ENCODE results near the gene FAM174B.

The FAM174B gene

DNA sequence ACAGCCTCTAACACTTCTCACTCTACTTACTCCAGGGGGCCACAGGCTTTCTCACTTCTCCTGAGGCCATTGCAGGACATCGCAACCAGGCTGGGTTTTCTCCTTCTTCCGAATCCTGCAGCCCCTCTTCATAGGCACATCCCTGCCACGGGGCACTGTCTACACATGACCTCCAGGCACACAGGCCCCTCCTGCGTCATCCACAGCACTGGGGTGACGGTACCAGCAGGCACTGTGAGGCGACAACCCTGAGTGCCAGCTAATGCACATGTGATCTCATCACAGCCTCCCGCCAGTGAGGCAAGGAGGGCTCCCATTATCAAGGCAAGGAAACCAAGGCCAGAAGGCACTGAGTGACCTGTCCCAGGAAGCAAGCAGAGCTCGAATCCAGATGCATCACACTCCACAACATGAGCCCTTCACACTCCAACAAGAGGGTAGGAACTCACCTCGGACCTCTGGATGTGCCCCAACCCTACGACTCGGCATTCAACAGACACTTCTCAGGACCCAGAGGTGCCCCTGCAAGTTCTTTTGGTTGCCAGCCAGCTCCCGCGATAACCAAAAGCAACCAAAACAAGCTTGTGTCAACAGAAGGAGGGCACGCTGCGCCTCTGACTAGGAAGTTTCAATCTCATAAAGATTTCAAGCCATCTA lies 16.7 kb downstream of the FAM174B start:
- DNase-seq = no peak

DNA sequence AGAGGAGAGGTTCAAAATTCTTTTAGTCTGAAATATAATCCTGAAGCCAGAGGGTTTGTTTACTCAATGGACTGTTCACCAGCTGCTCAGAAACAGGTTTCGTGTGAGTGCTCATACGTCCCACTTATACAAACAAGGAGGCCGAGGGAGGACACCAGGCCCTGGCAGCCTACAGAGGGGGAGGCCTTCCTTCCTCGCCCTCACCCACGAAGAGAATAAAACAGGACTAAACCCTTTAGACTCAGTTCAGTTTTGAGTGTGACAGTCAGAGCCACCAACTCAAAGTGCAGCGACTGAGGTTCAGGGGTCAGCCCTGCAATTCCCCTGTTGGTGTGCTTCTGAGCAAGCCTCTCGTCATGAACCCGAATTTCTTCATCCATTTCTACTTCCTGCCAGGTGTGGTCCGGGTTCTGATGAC lies 17.3 kb downstream of the FAM174B start:
- DNase-seq = peak; percentile 80 to 89

GRCh38 chr15:92637626-92638025 lies 17.9 kb downstream of the FAM174B start:
- no peak for DNase-seq

DNA sequence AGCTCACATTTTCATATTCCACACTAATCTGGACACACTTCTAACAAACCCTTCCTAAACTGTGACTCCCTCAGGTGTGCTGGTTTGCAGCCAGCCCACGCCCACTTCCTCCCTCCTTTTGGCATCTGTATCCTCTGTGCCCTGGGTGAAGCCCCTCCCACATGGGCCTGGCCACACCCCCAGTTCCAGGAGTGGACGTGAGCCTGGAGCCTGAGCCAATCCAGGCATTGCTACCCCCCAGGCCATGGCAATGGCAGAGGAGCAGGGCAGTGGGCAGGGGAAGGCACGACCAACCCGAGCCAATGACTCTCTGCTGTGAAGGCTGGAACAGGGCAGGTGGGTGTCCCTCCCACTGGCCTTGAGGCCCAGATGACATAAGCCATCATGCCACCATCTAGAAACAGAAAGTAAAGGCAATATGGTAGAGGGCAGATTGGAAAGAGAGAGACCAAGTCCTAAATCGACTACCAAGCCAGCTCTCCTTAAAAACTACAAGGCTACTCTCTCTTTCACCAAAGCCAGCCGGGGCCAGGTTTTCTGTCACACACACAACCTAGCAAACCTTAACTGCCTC lies 18.6 kb downstream of the FAM174B start:
- peak; percentile 80 to 86 for DNase-seq

GRCh38 chr15:92636401-92636907 lies 19.1 kb downstream of the FAM174B start:
- DNase-seq = no peak

DNA sequence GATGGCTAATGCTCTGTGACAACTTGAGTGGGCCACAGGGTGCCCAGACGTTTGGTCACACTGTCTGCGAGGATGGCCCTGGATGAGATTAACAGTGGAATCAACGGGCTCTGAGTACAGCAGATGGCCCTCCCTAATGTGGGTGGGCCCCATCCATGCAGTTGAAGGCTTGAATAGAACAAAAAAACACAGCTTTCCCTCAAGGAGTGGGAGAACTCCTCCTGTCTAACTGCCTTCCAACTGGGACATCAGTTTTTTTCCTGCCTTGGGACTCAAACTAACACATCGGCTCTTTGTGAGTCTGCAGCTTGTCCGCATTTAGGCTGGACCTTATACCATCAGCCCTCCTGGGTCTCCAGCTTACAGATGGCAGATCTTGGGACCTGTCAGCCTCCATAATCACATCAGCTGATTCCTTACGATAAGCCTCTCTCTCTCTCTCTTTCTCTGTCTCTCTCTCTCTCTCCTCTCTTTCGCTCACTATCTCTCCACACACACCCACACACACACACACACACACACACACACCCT lies 20.8 kb downstream of the FAM174B start:
- peak; percentile 23 to 54 for DNase-seq

DNA sequence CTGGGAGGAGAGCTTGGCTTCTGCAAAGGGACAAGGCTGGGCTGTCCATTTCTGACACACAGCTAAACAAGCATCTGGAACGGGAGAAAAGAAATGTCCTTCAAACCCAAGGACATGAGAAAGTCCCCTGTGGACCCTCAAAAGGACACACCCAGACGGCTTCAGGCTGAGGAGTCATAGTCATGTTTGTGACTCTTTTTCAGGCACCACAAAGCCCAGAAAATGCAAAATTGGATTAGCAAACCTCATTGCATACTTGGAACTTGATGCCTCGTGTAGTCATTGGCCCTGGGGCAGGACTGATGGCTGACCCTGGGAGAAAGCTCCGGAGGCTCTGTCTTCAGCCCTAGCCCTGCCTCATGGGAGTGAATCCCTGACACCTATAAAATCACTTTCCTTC lies 21.5 kb downstream of the FAM174B start:
- no peak for DNase-seq

DNA sequence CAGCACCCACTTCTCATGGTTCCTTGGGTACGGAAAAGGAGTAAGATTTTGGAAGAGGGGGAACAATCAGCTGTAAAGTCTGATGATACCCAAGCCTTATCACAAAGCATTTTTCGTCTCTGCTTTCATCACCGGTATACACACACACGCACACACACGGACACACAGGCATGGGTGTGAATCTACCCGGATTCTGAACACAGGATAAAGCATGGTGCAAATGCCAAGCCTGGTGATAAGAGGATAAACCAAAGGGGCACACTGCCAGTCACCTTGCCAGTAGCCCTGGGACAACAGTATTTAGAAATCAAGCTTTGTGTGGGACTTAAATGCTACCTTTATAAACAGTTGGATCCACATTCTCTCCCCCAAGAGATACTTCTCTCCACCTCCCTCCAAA lies 22.2 kb downstream of the FAM174B start:
- no peak for DNase-seq

GRCh38 chr15:92633001-92633400 lies 22.6 kb downstream of the FAM174B start:
- DNase-seq = no peak

- DNase-seq = no peak
These were observed 23.9 kb downstream of the FAM174B start for GRCh38 chr15:92631721-92632120.

DNA sequence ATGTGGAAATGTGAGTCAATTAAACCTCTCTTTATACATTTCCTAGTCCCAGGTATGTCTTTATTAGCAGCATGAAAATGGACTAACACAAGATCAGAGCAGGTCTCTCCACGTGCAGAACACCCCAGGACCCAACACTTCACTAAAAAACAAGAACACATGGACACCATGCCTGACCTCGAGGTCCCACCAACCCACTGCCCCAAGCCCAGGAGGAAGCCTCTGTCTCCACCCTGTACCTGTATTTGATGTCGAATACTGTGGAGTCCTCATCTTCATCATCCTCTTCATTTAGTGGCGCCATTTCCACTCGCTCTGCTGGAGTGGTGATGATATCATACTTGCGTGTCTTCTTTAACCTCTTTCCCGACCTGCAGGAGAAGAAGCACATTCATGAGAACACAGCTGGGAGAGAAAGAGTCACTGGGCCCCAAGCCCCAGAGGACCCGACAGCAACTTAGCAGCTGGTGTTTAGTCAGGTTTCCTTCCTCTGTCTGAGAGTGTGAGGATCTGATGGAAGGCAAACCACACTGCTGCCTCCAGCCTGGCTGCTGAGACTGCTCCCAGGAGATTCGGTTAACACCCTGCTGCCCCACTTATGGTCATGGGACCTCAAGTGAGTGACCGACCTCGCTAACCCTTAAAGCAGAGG lies 25.5 kb downstream of the FAM174B start:
- no peak for DNase-seq

DNA sequence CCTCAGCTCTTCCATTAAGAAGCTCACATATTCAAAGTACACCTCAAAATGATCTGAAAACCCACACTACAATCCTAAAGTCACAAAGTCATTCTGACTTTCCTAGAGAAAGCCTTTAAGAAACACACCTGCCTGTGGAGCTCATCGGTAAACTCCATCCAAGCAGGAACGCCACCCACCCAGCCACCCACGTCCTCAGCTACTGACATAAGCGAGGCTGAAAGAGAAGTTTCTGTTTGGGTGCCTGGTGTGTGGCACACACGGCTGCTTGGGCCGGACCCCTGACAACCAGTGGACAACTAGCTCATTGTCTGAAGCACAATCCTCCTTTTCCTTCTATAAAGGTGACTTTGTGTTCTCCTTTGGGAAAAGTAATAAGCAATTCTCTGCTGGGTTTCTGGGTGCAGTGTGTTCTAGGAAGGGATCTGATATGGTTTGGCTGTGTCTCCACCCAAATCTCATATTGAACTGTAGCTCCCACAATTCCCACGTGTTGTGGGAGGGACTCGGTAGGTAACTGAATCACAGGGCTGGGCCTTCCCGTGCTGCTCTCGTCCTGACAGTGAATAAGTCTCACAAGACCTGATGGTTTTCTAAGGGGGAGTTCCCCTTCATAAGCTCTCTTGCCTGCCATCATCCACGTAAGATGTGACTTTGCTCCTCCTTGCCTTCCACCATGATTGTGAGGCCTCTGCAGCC lies 26.1 kb downstream of the FAM174B start:
- DNase-seq = no peak

DNA sequence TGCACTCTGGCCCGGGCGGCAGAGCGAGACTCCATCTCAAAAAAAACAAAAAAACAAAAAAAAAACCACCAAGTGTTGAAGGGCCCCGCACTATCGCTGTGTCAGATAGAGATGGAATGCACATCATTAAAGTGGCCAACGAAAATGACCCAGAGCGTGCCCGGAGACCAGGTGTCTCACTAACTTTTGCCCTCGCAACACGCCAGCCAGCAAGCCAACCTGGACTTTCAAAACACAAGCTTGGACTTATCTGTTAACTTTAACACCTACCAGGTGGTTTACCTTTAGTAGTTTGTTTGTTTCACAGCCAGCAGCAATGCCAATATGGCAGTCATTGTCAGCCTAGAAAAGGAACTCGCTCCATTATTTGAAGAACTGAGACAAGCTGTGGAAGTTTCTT lies 28.6 kb downstream of the FAM174B start:
- no peak for DNase-seq

GRCh38 chr15:92625251-92625980 lies 30.2 kb downstream of the FAM174B start:
- no peak for DNase-seq

GRCh38 chr15:92624401-92624991 lies 31.1 kb downstream of the FAM174B start:
- peak in 1 of 2 experiments; percentile 41 for DNase-seq

GRCh38 chr15:92623435-92623834 lies 32.1 kb downstream of the FAM174B start:
- peak; percentile 85 to 96 for DNase-seq

GRCh38 chr15:92621972-92622533 lies 33.5 kb downstream of the FAM174B start:
- DNase-seq = no peak

- no peak for DNase-seq
These were observed 34.6 kb downstream of the FAM174B start for GRCh38 chr15:92620991-92621390.

GRCh38 chr15:92619145-92620101 lies 36.2 kb downstream of the FAM174B start:
- no peak for DNase-seq
